Measurements from ENCODE around the gene LY6G5B.
"Not testable (repeated sequence)": the region's sequence is repeated elsewhere in the genome, so short reads cannot be mapped to it uniquely, and the experiment has no call there.

LY6G5B gene

GRCh38 chr6:31691078-31691463 lies 21.3 kb downstream of the LY6G5B start:
- no peak for DNase-seq (ENCODE audit: low spot score)

DNA sequence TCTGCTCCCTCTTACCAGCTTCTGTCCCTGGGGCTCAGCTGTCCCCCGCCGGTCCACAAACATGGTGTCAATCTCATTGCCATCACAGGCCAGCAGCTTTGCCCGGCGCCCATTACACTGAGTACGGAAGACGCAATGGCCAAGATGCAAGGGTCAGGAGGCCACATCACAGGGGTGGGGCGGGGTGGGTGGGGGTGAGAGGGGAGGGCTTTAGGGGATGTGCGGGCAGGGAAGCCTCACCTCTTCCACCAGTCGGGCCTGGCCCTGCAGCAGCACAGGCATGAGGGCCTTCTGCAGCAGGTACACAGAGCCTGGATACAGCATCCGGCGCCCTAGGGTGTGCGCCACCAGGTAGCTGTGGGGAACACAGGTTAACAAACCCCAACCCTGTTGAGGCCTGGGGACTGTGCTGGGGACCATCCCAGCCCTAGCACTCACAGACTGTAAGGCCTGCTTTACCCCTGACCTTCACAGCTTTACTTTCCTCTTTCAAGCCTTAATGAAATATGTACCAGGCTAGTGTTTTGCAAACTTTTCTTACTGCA lies 21.9 kb downstream of the LY6G5B start:
- DNase-seq (ENCODE audit: low spot score) = no peak

DNA sequence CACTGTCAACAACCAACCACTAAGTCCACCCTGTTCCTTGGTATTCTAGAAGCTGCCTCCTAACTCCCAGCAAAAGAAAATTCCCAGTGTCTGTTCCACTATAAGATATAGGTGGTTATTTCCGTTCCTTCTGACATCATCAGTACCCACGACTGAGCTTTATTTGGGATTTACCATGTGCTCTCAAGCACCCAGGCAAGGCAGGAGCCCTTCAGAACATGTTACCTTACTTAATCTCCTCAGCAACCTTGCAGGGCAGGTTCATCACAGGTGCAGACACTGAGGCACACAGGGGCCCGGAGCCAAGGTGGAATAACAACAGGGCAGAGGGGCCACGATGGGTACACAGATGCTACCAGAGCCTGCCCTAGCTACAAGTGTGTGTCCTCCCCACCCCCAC lies 22.6 kb downstream of the LY6G5B start:
- DNase-seq (ENCODE audit: low spot score) = no peak

DNA sequence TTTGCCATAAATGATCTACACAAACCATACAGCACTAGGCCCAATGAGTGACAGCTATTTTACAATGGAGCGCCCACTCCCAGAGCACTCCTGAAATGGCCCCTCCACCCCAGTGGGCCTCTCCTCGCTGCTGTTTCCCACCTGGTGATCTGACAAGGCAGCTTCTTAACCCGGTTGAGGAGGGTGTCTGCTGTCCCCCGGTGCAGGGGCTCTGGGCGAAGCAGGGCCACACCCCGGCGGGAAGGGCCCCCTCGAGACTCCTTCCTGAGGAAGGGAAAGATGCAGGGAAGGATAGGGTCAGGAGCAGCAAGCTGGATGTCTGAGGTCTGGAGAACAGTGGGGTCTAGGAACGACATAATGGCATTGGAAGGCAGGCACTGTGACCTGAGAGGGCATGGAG lies 23.1 kb downstream of the LY6G5B start:
- DNase-seq (ENCODE audit: low spot score) = no peak

DNA sequence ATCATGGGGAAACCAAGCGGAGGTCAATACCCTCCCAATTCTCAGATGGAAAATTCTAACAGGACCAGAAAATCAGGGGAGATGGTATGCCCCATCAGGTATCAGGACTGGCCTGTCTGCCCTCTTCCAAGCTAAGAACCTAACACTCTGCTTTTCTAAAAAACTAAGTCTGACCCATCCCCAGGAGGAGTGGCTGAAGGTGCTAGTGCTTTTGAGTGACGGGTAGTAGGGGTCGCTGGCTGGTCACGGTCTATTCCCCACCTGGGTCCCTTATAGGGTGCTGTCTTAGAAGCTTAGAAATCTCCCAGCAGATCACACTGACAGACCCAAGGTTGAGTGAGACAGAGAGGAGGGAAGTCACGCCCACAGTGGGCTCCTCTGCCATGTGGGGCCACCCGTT lies 23.8 kb downstream of the LY6G5B start:
- DNase-seq (ENCODE audit: low spot score) = no peak

- no peak for DNase-seq (ENCODE audit: low spot score)
Observed at GRCh38 chr6:31697555-31697954, 27.8 kb downstream of the LY6G5B start.

DNA sequence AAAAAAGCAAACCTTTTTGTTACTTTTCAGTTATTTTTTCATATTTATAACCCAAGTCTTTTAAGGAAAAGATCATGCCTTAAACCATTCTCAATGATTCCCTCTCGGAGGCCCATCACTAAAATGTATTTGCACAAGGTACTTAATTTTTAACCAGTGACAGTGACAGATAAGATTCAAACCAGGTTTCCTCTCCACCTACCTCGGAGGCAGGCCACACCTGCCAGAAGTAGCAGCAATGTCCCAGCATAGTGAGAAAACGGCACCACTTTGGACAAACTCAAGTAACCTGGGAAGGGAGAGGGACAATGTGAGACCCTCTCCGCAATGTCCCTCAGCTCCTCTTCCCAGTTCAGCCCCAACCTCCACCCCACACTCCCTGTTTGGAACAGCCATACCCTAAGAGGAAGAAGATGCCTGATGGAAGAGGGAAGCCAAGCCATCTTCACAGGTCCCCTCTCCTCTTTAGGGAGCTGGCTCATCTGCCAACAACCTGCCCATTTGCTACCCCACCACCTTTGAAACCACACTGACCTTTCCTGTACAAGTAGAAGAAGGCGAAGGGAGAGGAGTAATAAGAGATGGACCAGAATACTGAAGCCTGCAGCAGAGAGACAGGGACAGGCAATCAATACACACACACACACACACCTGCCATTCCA lies 31.1 kb downstream of the LY6G5B start:
- DNase-seq (ENCODE audit: low spot score) = no peak

DNA sequence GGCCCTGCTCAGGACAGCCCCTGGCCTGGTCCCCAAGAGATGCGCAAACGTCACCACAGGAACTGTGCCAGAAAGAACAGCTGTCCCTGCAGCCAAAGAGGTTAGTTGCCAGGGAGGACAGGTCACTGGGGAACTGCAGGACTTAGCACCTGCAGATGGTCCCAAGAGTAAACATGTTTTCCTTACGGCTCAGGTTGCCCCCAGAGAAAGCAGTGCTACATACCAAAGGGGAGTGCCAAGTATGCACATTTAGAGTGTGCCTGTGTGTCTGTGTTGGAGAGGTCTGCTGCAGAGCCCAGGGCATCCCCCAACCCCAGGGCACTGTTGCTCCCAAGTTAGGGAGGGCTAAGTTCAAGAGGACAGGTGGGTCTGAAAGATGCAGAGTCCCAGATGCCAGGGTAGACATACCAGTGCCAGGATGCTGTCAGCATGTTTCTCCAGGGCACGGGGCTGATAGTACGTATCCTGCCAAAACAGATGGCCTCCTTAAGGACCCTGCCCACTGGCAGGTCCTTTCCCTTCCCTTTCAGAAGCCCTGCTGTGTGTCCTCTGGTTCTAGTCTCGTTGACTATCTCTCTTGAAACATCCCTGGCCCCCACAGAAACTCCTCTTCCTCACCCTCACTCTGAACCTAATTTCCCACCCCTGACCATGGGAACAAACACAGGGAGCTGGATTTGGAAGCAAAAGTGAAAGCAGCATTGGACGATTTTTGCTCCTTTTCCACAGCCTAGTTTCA lies 32.1 kb downstream of the LY6G5B start:
- DNase-seq (ENCODE audit: low spot score) = no peak

DNA sequence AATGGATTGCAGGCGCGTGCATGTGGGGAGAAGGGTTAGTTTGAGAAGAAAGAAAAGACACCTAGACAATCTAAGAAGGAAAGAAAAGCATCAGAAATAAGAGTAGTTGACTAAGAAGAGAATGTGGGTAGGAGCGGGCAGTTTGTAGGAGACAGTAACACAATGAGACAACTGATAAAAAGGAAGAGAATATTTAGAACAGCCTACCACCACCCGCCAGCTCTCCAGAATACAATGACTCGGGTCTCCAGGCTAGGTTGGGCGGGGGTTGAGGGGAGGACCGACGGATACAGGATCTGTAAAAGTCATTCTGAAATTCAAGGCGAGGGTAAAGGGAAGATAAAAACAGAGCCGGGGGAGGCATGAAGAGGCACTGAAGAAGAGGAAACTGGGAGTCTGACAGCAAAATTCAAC lies 32.6 kb downstream of the LY6G5B start:
- no peak for DNase-seq (ENCODE audit: low spot score)

GRCh38 chr6:31702819-31703716 lies 33.3 kb downstream of the LY6G5B start, which contains the start of gene ABHD16A:
Gene ABHD16A, minus strand, starts transcription at chr6:31703324. Its CDS starts 43 bp downstream, at chr6:31703281.
- DNase-seq (ENCODE audit: low spot score) = peak; percentile 98

DNA sequence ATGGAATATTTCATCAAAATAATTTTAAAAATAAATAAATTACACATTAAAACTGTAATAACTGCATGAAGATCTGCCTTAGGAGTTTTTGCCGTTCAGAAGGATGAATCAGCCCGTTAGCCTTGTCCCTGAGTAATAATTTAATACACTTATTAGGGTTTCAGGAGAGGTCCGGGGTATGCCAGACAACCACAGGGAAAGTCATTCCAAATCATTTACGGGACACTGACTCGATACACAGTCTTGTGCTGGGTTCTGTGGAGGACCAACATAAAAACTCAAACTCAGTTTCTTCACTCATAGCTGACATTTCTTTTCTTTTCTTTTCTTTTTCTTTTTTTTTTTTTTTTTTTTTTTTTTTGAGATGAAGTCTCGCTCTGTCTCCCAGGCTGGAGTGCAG lies 36.2 kb downstream of the LY6G5B start:
- no peak for DNase-seq (ENCODE audit: low spot score)

DNA sequence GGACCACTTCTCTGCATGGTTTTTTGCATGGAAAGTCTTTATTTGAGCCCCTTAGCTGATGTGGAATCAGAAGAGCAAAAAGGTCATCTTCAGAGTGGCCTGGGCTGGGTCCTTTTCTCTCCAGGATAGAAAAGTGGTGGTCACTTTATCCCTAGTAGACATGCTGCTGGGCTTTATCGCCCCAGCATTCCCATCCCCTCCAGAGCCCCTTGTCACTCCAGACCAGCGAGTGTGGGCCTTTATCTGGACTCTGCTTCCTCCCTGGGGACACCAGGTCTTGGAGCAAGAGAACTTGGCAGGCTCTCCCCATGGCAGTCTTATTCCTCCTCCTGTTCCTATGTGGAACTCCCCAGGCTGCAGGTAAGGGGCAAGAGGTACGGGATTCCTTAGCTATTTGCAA lies 36.8 kb downstream of the LY6G5B start, which contains the start of gene LY6G6F:
Gene LY6G6F (plus strand): TSS at position 268 of the 400 bp plus-strand sequence. CDS start 41 bp downstream, at position 309.
- DNase-seq (ENCODE audit: low spot score) = no peak

- no peak for DNase-seq (ENCODE audit: low spot score)
Observed at GRCh38 chr6:31707701-31708100, 37.9 kb downstream of the LY6G5B start.

DNA sequence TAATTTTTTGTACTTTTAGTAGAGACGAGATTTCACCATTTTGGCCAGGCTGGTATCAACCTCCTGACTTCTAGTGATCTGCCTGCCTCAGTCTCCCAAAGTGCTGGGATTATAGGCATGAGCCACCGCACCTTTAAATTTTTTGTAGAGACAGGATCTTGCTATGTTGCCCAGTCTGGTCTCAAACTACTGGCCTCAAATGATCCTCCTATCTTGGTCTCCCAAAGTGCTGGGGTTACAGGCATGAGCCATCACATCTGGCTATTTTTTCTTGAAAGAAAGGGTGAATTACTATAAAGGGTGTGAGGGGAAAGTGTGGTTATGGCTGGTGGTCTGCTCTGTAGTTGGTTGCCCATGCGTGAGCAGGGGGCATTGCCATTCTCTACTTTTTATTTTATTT lies 38.4 kb downstream of the LY6G5B start:
- no peak for DNase-seq (ENCODE audit: low spot score)

DNA sequence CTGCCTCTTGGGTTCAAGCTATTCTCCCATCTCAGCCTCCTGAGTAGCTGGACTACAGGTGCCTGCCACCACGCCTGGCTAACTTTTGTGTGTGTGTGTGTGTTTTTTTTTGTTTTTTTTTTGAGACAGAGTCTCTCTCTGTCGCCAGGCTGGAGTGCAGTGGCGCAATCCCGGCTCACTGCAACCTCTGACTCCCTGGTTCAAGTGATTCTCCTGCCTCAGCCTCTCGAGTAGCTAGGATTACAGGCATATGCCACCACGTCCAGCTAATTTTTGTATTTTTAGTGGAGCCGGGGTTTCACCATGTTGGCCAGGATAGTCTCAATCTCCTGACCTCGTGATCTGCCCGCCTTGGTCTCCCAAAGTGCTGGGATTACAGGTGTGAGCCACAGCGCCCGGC lies 39.4 kb downstream of the LY6G5B start:
- not testable (repeated sequence) for DNase-seq (ENCODE audit: low spot score)

- no peak for DNase-seq (ENCODE audit: low spot score)
Observed at GRCh38 chr6:31710523-31711219, 40.9 kb downstream of the LY6G5B start.

- DNase-seq (ENCODE audit: low spot score) = no peak
Observed at GRCh38 chr6:31711233-31711632, 41.5 kb downstream of the LY6G5B start.

DNA sequence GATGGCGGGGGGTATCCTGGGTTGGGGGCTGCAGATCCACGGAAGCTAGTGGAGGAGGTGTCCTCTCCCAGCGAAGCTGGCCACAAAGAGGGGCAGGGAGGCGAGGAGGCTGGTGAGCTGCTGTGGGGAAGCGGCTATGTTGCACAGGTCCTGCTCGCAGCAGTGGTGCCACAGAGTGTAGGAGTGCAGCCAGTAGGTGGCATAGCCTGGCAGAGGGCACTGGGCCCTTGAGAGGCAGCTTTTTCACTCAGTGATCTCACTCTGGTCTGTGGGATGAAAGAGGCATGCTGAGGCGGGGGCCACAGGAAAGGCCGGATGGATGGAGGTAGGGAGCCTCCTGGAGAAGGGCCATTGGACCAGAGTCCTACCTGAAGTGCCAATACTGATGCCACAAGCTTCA lies 42.5 kb downstream of the LY6G5B start:
- no peak for DNase-seq (ENCODE audit: low spot score)

GRCh38 chr6:31713465-31713864 lies 43.7 kb downstream of the LY6G5B start:
- no peak for DNase-seq (ENCODE audit: low spot score)

GRCh38 chr6:31713991-31714684 lies 44.4 kb downstream of the LY6G5B start:
- no peak for DNase-seq (ENCODE audit: low spot score)

Measured in CD4-positive, alpha-beta T cell treated with Interleukin-6 at 100 ng/mL for 8 hours (primary cell).